ENCODE measurements around the gene NEK6.

Gene NEK6

GRCh38 chr9:124257844-124258606, at the start of gene NEK6:
NEK6 (plus strand) TSS chr9:124257949; CDS start chr9:124301965, 44,016 bp downstream.
- no peak for DNase-seq

- no peak for DNase-seq
These were observed 49.2 kb upstream of the NEK6 start for GRCh38 chr9:124208571-124208970.

- no peak for DNase-seq
These were observed 48.5 kb upstream of the NEK6 start for GRCh38 chr9:124209279-124209678.

GRCh38 chr9:124209774-124210173, 48.0 kb upstream of the NEK6 start:
- DNase-seq: no peak

- no peak for DNase-seq
These were observed 47.1 kb upstream of the NEK6 start for GRCh38 chr9:124210697-124211096.

GRCh38 chr9:124212381-124213050, 45.2 kb upstream of the NEK6 start:
- DNase-seq: no peak

- no peak for DNase-seq
These were observed 44.4 kb upstream of the NEK6 start for GRCh38 chr9:124213396-124213795.

GRCh38 chr9:124214116-124214515, 43.6 kb upstream of the NEK6 start:
- DNase-seq: no peak

GRCh38 chr9:124214596-124215367, 43.0 kb upstream of the NEK6 start:
- no peak for DNase-seq

GRCh38 chr9:124215368-124215910, 42.3 kb upstream of the NEK6 start:
- DNase-seq: no peak

- DNase-seq: no peak
These were observed 41.8 kb upstream of the NEK6 start for GRCh38 chr9:124215956-124216355.

- no peak for DNase-seq
These were observed 41.1 kb upstream of the NEK6 start for GRCh38 chr9:124216474-124217176.

GRCh38 chr9:124217836-124218437, 39.8 kb upstream of the NEK6 start:
- DNase-seq: no peak

- DNase-seq: no peak
These were observed 39.2 kb upstream of the NEK6 start for GRCh38 chr9:124218438-124218982.

- no peak for DNase-seq
These were observed 38.7 kb upstream of the NEK6 start for GRCh38 chr9:124218987-124219461.

GRCh38 chr9:124220946-124221451, 36.8 kb upstream of the NEK6 start:
- DNase-seq: peak; percentile 34

- DNase-seq: no peak
These were observed 36.1 kb upstream of the NEK6 start for GRCh38 chr9:124221676-124222075.

GRCh38 chr9:124222109-124222508, 35.6 kb upstream of the NEK6 start:
- no peak for DNase-seq

- peak; percentile 44 for DNase-seq
These were observed 34.6 kb upstream of the NEK6 start for GRCh38 chr9:124222918-124223720.

GRCh38 chr9:124225945-124226344, 31.8 kb upstream of the NEK6 start:
- DNase-seq: no peak

GRCh38 chr9:124228516-124228915, 29.2 kb upstream of the NEK6 start:
- DNase-seq: no peak

Measured in NCI-H345 (cell line).